K562 treated with DMSO at 1 percent for 48 hours (cell line): ENCODE results near the gene FABP3. TPM values are rescaled to one million over a fixed set of nuclear protein-coding genes. Genes with fewer than 3 reads are reported as not detected.

ENCODE experiments used
- total RNA-seq: library from RNA; unstranded; fragments of 300-600 nt; gene quantifications from 2 replicates; pipeline ENCODE4 v1.2.3, GENCODE V29; 2022; ENCODE audit warnings: low replicate concordance; ENCODE audit errors: extremely low read depth

FABP3 gene
- total RNA-seq, result not detected in 2 replicates

DNA sequence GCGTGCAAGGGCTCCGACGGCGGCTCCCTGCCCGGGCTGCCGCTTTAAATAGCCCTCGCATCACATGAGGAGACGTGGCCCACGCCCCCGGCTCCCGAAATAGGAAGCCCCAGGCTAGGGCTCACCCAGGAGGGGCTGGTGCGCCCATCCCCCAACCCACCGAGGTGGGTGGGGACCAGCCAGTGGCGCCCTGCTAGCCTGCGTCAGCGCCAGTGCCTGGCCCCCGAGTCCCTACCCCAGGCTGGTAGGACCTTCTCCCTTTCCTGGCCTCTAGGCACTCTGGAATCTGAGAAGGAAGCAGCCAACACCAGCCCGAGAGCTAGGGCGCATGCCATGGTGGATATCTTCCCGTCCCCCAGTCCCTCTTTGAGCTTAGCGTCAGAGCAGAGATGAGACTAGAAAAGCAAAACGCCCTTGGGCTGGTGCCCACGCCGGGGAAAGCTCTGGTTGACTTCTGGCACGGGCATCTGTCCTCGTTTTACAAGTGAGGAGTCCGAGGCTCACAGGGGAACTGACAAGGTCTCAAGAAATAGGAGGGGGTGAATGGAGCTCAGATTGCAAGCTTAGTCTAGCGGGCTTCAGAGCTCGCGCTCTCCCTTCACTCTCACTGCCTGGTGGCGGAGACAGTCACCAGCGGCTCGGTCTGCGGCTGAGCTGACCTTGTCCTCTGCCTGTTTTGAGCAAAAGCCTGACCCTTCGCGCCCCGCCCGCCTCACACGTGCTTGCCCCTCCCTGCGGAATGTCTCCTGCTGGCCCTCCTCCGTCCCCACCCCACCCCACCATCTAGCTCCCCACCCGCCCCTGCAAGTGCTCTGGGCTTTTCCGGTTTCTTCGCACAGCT is at the start of gene FABP3:
TSS of gene FABP3 (minus strand) at position 21 of the 841 bp plus-strand sequence. CDS start 62 bp downstream, outside the sequence.

GRCh38 chr1:31412732-31413404 is 40.0 kb upstream of the FABP3 start, which contains the start of gene SERINC2:
Gene SERINC2 (plus strand): TSS chr1:31413213. CDS start chr1:31413266, 53 bp downstream.

Other genes with a start within 250 kb of the FABP3 start
- gene NKAIN1, start 133.2 kb downstream of the FABP3 start, total RNA-seq, result not detected in 2 replicates
- not detected in 2 replicates for gene SNRNP40, start 76.3 kb downstream of the FABP3 start, total RNA-seq
- not detected in 2 replicates for gene ZCCHC17, start 76.0 kb downstream of the FABP3 start, total RNA-seq
- not detected in 2 replicates for gene SERINC2, start 40.1 kb upstream of the FABP3 start, total RNA-seq
- not detected in 2 replicates for gene TINAGL1, start 203.4 kb upstream of the FABP3 start, total RNA-seq
- not detected in 2 replicates for gene HCRTR1, start 244.6 kb upstream of the FABP3 start, total RNA-seq